ENCODE data around the gene MAB21L4.

The MAB21L4 gene

DNA sequence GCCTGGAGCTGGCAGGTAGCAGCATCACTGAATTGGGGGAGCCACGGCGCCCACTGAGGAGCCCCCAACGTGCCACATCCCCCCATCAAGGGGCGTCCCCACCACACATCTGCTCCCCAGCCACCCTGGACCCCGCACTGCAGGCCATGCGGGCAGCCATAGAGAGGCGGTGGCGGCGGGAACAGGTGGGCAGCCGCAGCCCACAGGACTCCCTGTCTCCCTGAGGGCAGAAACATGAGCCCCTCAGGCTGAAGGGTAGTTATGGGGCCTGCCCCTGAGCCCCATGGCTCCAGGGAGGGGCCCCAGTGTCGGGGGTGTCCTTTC, 36.7 kb upstream of the MAB21L4 start:
- TF ChIP-seq, protein P1, sequence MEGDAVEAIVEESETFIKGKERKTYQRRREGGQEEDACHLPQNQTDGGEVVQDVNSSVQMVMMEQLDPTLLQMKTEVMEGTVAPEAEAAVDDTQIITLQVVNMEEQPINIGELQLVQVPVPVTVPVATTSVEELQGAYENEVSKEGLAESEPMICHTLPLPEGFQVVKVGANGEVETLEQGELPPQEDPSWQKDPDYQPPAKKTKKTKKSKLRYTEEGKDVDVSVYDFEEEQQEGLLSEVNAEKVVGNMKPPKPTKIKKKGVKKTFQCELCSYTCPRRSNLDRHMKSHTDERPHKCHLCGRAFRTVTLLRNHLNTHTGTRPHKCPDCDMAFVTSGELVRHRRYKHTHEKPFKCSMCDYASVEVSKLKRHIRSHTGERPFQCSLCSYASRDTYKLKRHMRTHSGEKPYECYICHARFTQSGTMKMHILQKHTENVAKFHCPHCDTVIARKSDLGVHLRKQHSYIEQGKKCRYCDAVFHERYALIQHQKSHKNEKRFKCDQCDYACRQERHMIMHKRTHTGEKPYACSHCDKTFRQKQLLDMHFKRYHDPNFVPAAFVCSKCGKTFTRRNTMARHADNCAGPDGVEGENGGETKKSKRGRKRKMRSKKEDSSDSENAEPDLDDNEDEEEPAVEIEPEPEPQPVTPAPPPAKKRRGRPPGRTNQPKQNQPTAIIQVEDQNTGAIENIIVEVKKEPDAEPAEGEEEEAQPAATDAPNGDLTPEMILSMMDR (IDR thresholded peaks at IDR 0.05; ENCODE audit: low read depth, low read length, missing control alignments) = no peak
- H3K4me3 ChIP-seq (replicated peaks; ENCODE audit: low read depth, low read length) = no peak overlapping the region
- no peak for DNase-seq (ENCODE audit: extremely low read depth, low read depth)

DNA sequence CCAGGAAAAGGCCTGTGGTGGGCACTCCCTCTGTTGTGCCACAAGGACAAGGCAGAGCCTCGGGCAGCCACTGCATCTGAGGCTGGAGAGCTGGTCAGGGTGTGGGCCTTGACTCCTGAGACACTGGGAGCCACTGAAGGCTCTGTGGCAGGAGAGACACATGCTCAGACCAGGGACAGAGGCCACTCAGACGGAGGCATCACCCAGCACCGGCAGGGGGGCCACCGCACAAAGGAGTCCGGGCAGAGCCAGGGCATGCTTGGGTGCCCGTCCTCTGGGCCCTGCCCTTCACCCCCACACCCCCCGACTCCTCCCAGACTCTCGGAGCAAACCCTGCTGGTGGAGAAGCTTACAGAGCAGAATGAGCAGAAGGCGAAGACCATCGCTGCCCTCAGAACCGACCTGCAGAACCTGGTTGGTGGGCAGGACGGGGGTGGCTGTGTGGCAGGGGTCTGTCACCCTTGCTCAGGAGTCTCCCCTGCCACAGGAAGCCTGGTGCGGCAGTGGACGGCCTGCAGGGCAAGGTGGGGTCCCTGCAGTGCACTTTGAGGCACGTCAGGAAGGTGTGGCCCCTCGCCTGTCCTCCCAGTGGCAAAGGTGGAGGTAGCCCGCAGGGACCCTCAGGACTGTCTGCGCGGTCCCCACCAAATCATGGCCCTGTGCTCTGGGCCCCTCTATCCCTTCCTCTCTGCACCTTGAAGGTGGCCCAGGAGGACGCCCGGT, 36.2 kb upstream of the MAB21L4 start:
- DNase-seq (ENCODE audit: extremely low read depth, low read depth) = no peak
- TF ChIP-seq, protein P1 (IDR thresholded peaks at IDR 0.05; ENCODE audit: low read depth, low read length, missing control alignments) = no peak
- H3K4me3 ChIP-seq (replicated peaks; ENCODE audit: low read depth, low read length) = no peak overlapping the region

DNA sequence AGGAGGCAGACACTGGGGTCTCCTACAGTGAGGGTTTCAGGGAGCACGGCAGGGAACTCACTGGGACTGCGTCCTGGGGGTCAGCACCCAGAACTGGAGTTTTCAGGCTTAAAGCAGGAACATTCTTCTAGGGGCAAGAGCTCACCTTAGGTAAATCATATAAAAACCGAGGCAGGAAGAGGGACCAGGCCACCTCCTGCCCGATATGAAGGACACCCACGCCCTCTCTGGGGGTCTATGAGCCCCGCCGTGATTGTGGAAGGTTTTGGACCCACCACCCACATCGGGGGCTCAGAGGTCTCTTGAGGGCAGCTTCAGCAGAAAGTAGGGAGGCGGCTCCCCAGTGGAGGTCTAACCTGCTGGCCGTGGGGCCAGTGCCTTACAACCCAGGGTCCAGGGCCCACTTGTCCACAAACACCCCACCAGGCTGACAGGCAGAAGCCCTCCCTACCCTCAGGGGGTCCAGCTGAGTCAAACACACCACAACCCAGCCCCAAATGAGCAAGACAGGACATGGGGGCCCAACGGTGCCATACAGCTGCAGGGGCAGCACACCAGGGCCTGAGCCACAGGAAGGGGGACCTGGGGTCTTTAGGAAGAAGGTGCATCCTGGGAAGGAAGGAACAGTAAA, 35.5 kb upstream of the MAB21L4 start:
- DNase-seq (ENCODE audit: extremely low read depth, low read depth) = no peak
- TF ChIP-seq, protein P1 (IDR thresholded peaks at IDR 0.05; ENCODE audit: low read depth, low read length, missing control alignments) = no peak
- no peak overlapping the region for H3K4me3 ChIP-seq (replicated peaks; ENCODE audit: low read depth, low read length)

DNA sequence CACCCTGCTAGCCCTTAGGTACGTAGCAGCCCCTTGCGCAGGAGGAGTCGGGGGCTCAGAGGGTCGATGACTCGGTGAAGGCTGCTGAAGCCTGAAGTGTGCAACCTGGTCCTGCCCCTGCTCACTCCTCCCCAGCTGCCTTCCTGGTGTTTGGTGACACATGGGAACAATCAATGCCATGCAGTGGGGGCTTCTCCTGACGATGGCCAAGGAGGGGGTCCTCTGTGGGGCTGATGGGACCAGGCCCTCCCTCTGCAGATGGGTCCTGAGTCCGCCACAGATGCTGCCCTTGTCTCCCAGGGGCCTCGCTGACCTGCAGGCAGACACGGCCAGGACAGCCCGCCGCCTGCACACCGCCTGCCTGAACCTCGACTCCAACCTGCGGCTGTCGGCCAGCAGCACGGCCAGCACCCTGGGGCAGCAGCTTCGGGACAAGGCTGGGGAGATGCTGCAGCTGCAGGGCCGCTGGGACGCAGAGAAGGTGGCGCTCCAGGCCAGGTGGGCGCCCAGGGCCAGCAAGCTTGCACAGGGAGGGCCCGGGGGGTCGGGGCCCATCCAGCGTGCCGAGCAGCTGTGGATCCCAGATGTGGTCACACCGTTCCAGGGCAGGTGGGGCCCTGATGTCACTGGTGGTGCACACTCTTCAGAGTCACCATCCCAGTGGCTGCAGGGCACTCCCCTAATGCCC, 34.8 kb upstream of the MAB21L4 start:
- TF ChIP-seq, protein P1 (IDR thresholded peaks at IDR 0.05; ENCODE audit: low read depth, low read length, missing control alignments) = no peak
- no peak overlapping the region for H3K4me3 ChIP-seq (replicated peaks; ENCODE audit: low read depth, low read length)
- DNase-seq (ENCODE audit: extremely low read depth, low read depth) = no peak

DNA sequence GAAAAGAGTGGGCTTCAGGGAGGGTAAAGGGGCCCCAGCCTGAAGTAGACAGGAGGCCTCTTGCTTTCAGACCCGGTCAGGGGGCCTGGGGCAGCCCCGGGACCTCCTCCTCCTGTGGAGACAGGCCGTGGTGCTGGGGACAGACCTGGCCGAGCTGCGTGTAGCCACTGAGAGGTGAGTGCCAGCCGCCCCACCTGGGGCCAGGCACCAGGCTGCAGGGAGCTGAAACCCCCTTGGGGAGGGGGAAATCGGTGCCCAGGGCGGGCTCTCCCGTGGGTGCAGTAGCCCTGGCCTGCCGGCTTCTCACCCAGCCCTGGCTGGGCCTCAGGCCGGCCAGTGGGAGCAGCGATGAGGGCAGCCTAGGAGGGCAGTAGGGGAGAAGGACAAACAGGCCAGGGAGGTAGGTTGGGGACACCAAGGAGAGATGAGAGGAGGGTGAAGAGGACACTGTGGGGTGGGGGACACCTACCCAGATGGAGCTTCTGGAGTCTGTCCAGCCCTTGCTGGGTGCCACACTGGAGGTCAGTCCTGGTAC, 34.2 kb upstream of the MAB21L4 start:
- DNase-seq (ENCODE audit: extremely low read depth, low read depth) = no peak
- TF ChIP-seq, protein P1 (IDR thresholded peaks at IDR 0.05; ENCODE audit: low read depth, low read length, missing control alignments) = no peak
- H3K4me3 ChIP-seq (replicated peaks; ENCODE audit: low read depth, low read length) = no peak overlapping the region

DNA sequence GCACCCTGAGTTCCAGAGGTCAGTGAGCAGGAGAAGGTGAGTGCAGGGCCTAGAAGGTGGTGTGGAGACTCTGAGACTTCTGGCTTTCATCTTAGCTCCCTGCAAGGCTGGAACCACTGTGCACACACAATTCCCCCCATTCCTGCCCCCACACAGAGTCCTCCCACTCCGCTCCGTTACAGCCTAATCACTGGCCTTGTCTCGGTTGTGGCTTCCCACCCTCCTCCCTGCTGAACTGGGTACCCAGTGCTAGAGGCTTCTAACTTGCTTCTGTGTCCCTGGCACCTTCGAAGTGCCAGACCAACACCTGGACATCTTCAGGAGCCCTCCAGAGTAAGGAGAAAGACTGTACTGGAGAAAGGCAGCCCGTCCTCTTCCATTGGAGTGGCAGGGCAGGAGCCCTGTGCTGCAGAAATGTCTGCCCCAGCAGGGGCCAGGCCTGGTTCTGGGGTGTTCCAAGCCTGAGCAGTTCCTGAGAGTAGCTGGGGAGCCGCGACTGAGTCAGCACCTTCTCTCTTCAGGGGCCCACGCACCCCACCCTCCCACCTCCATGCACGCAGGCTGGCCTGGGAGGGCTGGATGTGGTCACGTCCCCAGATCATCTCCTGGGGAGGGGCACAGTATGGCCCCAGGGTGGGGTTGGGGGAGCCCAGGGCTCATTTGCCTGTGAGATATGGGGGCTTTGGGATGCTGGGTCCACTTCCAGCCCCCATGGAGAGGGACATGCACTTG, 33.6 kb upstream of the MAB21L4 start:
- no peak for DNase-seq (ENCODE audit: extremely low read depth, low read depth)
- no peak overlapping the region for H3K4me3 ChIP-seq (replicated peaks; ENCODE audit: low read depth, low read length)
- TF ChIP-seq, protein P1 (IDR thresholded peaks at IDR 0.05; ENCODE audit: low read depth, low read length, missing control alignments) = no peak
